ENCODE measurements around the gene GAK.

GAK gene

GRCh38 chr4:893276-893994, 38.7 kb downstream of the GAK start:
- no peak for DNase-seq (ENCODE audit: low read depth)
- no peak for TF ChIP-seq CTCF (IDR thresholded peaks at IDR 0.05; ENCODE audit: control insufficient read depth, insufficient read depth, low read depth, low read length, missing control alignments)
- H3K4me3 ChIP-seq (ENCODE audit: control insufficient read depth, low read depth, low read length), result no peak overlapping the region

DNA sequence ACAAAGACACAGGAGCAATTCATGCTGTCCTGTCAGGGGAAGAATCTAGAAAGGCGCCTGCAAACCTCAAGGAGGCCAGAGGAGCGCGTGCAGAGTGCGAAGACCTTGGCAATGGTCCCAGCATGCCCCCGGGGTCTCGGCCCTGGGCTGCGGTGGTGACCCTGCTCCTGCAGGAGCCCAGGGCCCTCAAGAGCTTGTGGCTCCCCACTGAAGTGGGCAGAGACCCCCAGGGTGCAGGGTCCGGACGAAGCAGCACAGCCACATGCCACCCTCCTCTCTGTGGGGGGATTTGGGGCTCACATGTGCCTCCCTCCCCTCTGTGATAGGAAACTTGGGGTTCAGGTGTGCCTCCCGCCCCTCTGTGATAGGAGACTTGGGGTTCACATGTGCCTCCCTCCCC, 39.3 kb downstream of the GAK start:
- DNase-seq (ENCODE audit: low read depth), result no peak
- H3K4me3 ChIP-seq (ENCODE audit: control insufficient read depth, low read depth, low read length), result no peak overlapping the region
- TF ChIP-seq CTCF (IDR thresholded peaks at IDR 0.05; ENCODE audit: control insufficient read depth, insufficient read depth, low read depth, low read length, missing control alignments), result no peak

- H3K4me3 ChIP-seq (ENCODE audit: control insufficient read depth, low read depth, low read length), result no peak overlapping the region
- no peak for DNase-seq (ENCODE audit: low read depth)
- peak; percentile 2 for TF ChIP-seq CTCF (IDR thresholded peaks at IDR 0.05; ENCODE audit: control insufficient read depth, insufficient read depth, low read depth, low read length, missing control alignments)
Measured at GRCh38 chr4:891747-892146, 40.4 kb downstream of the GAK start.

- no peak overlapping the region for H3K4me3 ChIP-seq (ENCODE audit: control insufficient read depth, low read depth, low read length)
- no peak for TF ChIP-seq CTCF (IDR thresholded peaks at IDR 0.05; ENCODE audit: control insufficient read depth, insufficient read depth, low read depth, low read length, missing control alignments)
- DNase-seq (ENCODE audit: low read depth), result no peak
Measured at GRCh38 chr4:890036-890695, 42.0 kb downstream of the GAK start.

- no peak overlapping the region for H3K4me3 ChIP-seq (ENCODE audit: control insufficient read depth, low read depth, low read length)
- DNase-seq (ENCODE audit: low read depth), result no peak
- no peak for TF ChIP-seq CTCF (IDR thresholded peaks at IDR 0.05; ENCODE audit: control insufficient read depth, insufficient read depth, low read depth, low read length, missing control alignments)
Measured at GRCh38 chr4:889516-889915, 42.6 kb downstream of the GAK start.

DNA sequence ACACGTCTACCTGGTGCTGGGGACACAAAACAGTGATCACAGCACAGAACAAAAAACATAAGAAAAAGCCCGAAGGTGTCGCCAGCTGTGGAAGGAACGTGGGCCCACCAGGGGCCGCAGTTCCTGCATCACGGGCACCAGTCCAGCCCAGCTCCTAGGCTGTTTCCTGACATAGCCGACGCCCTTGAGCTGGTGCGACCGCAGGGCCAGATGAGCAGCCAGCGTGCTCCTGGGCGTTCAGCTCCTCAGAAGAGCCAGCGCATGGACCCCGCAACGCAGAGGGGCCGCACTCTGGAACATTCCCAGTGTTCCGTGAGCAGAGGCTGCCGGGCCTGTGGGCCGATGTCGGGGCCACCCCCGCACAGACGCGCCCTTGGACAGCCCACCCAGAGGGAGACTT, 44.1 kb downstream of the GAK start:
- TF ChIP-seq CTCF (IDR thresholded peaks at IDR 0.05; ENCODE audit: control insufficient read depth, insufficient read depth, low read depth, low read length, missing control alignments), result no peak
- H3K4me3 ChIP-seq (ENCODE audit: control insufficient read depth, low read depth, low read length), result no peak overlapping the region
- no peak for DNase-seq (ENCODE audit: low read depth)

Measured in AG09309 (cell line).